ENCODE results near the gene VEGFA.

GRCh38 chr6:43834528-43835155 is 64.6 kb downstream of the VEGFA start:
- no peak for TF ChIP-seq CTCF (IDR thresholded peaks at IDR 0.05)
- TF ChIP-seq POLR2A (IDR thresholded peaks at IDR 0.05) = no peak
